Glomerular visceral epithelial cell (primary cell): ENCODE data around the gene RHOT1.
A peak's percentile ranks its signal among the peaks of the same experiment; 100 is the strongest.
"Not testable (repeated sequence)": the region's sequence is repeated elsewhere in the genome, so short reads cannot be mapped to it uniquely, and the experiment has no call there.

Source experiments
- DNase-seq: peaks from one replicate; pipeline ENCODE4 v3.0.0-alpha.2; 2016; ENCODE audit errors: extremely low spot score

Gene RHOT1

GRCh38 chr17:32124985-32125847, 17.1 kb upstream of the RHOT1 start:
- DNase-seq, result no peak

GRCh38 chr17:32125848-32126153, 16.5 kb upstream of the RHOT1 start:
- DNase-seq, result no peak

GRCh38 chr17:32126325-32126724, 16.0 kb upstream of the RHOT1 start:
- DNase-seq, result no peak

- no peak for DNase-seq
These were observed 15.6 kb upstream of the RHOT1 start for GRCh38 chr17:32126746-32127145.

- DNase-seq, result peak; percentile 86
These were observed 15.0 kb upstream of the RHOT1 start for GRCh38 chr17:32127158-32127897.

GRCh38 chr17:32128470-32128869, 13.8 kb upstream of the RHOT1 start:
- DNase-seq, result not testable (repeated sequence)

GRCh38 chr17:32135497-32136117, 6.7 kb upstream of the RHOT1 start:
- DNase-seq, result not testable (repeated sequence)

- DNase-seq, result no peak
These were observed 5.4 kb upstream of the RHOT1 start for GRCh38 chr17:32136856-32137255.

- DNase-seq, result not testable (repeated sequence)
These were observed 2.8 kb upstream of the RHOT1 start for GRCh38 chr17:32139504-32139903.

- DNase-seq, result peak; percentile 52
These were observed 1.0 kb upstream of the RHOT1 start for GRCh38 chr17:32141258-32141657.

GRCh38 chr17:32141679-32142037, 644 bp upstream of the RHOT1 start:
- no peak for DNase-seq

- DNase-seq, result peak; percentile 78
These were observed 690 bp downstream of the RHOT1 start for GRCh38 chr17:32142857-32143526.

GRCh38 chr17:32143527-32143870, 1.2 kb downstream of the RHOT1 start:
- no peak for DNase-seq

GRCh38 chr17:32144442-32144841, 2.1 kb downstream of the RHOT1 start:
- not testable (repeated sequence) for DNase-seq

- no peak for DNase-seq
These were observed 6.0 kb downstream of the RHOT1 start for GRCh38 chr17:32148351-32148750.

- no peak for DNase-seq
These were observed 8.1 kb downstream of the RHOT1 start for GRCh38 chr17:32150358-32150757.

GRCh38 chr17:32152130-32152529, 9.8 kb downstream of the RHOT1 start:
- no peak for DNase-seq

GRCh38 chr17:32155896-32156295, 13.6 kb downstream of the RHOT1 start:
- DNase-seq, result no peak

- DNase-seq, result no peak
These were observed 14.4 kb downstream of the RHOT1 start for GRCh38 chr17:32156656-32157055.

- no peak for DNase-seq
These were observed 14.9 kb downstream of the RHOT1 start for GRCh38 chr17:32157225-32157624.

GRCh38 chr17:32158870-32159585, 16.7 kb downstream of the RHOT1 start:
- DNase-seq, result peak; percentile 51
